Right cardiac atrium (tissue), 5 donors: ENCODE results near the gene TNFRSF9. TPM values are rescaled to one million over a fixed set of nuclear protein-coding genes. Genes with fewer than 3 reads are reported as not detected.
"Not testable (repeated sequence)": the region's sequence is repeated elsewhere in the genome, so short reads cannot be mapped to it uniquely, and the experiment has no call there.

Experiments used
- ATAC-seq, 2 donors: fragments of 200-7000 bp; cut with Tn5 transposase; one replicate each; pipeline versions ENCODE4 v1.8.0 to v1.9.1; 2020; ENCODE audit warnings: moderate library complexity in 2 of 2, mild to moderate bottlenecking in 1 of 2
- DNase-seq, 3 donors: peaks; one replicate each; pipeline ENCODE4 v3.0.0-alpha.2; 2020
- H3K27ac ChIP-seq: one replicate; pipeline ENCODE4 v1.5.1; 2013; ENCODE audit warnings: mild to moderate bottlenecking, low read length, control low read depth, moderate library complexity
- H3K27me3 ChIP-seq: one replicate; pipeline ENCODE4 v1.6.1; 2013; ENCODE audit not compliant: control insufficient read depth, insufficient read depth
- H3K4me1 ChIP-seq: one replicate; pipeline ENCODE4 v1.6.1; 2013; ENCODE audit warnings: low read length; ENCODE audit not compliant: control insufficient read depth, insufficient read depth
- H3K4me3 ChIP-seq: one replicate; pipeline ENCODE4 v1.5.1; 2013; ENCODE audit warnings: low read length, control low read depth
- H3K9me3 ChIP-seq: one replicate; pipeline ENCODE4 v1.6.1; 2013; ENCODE audit warnings: low read length; ENCODE audit not compliant: control insufficient read depth
- WGBS: extraction: QIAGEN DNeasy Blood & Tissue Kit; methylation state at CpG from one replicate; pipeline ENCODE4 v1.1.7; 2013; 5-methylcytosine and 5-hydroxymethylcytosine counted together
- intact Hi-C, 4 donors: fragments of 100-400 bp; cut with DNase I; formaldehyde crosslinking; loops; one replicate each; pipeline versions ENCODE4 v1.11.0 to v1.14.0; 2022 to 2023
- polyA plus RNA-seq: library from polyadenylated mRNA; stranded (reverse); fragments of 200-250 nt; gene quantifications from one replicate; pipeline ENCODE4 v1.2.3, GENCODE V29; 2013
- total RNA-seq, 4 donors: library from RNA; stranded (reverse); fragmentation: NEBNext Ultra II Directional; extraction: Animal tissue kit (Norgen Biotek cat#: 25700); gene quantifications; one replicate each; pipeline ENCODE4 v1.2.1, GENCODE V29; 2021
- donor health status: healthy with polysubstance abuse.
- donor health status: DM: no; HTN: yes; CAD: no.
- donor health status: DM: no; HTN: no; CAD: no.
- donor health status: DM: no; HTN: yes; CAD: no; lungs with severe emphysema.
- donor health status: DM: yes; HTN: yes; CAD: no.

TNFRSF9 gene
- total and polyA plus RNA-seq, 5 donors, result 0.07 TPM; not detected in 4

DNA sequence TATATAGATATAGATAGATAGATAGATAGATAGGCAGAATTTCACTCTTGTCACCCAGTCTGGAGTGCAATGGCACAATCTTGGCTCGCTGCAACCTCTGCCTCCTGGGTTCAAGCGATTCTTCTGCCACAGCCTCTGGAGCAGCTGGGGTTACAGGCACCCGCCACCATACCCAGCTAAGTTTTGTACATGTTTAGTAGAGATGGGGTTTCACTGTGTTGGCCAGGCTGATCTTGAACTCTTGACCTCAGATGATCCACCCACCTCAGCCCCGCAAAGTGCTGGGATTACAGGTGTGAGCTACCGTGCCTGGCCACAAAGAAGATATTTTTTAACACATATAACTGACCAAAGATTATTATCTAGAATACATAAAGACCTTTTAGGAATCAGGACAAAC lies 22.7 kb downstream of the TNFRSF9 start:
- ATAC-seq, H3K4me1 ChIP-seq, H3K27me3 ChIP-seq, H3K9me3 ChIP-seq, H3K4me3 ChIP-seq, DNase-seq, H3K27ac ChIP-seq, intact Hi-C loops: not testable (repeated sequence)
- WGBS, result 90% methylated on average over 5 of the region's 5 CpGs

GRCh38 chr1:7916501-7916830 lies 24.2 kb downstream of the TNFRSF9 start:
- no peak for DNase-seq
- no peaks in the 10 kb centered on the region for H3K27me3 ChIP-seq
- no peak for ATAC-seq
- no peak overlapping the region for H3K4me3 ChIP-seq
- no peak overlapping the region for H3K27ac ChIP-seq
- no peaks in the 10 kb centered on the region for H3K9me3 ChIP-seq
- WGBS, result 65% methylated on average over 2 of the region's 2 CpGs
- intact Hi-C loops, result no loop called here
- H3K4me1 ChIP-seq, result no peaks in the 10 kb centered on the region

DNA sequence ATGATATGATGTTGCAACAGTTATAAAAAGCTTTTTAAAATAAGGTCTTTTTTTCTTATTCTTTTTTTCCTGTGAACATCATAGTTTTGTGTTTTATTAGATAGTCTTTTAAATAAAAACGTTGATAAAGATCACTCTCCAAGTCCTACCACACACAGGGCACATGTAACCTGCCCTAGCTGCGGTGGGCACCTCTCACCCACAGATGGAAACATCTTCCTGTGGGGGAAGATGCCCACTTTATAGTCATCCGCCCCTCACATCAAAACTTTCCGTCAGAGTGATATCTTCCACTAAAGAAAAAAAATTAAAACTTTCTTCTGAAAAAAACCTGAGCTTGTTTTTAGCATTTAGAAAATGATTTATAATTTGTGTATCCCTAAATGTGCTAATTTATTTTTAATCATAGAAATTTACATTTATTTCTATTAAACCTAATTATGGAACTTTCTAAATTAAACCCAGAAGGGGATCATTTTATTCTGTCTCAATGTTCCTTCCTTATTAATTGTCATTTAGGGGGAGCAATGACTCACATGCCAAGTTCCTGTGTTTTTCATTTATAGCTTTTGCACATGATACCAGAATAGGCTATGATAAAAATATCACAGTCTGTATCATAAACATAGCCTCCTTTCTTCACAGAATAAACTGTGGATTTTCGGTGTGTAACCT lies 24.7 kb downstream of the TNFRSF9 start:
- Histone ChIP-seq H3K27me3 (no peaks in the 10 kb centered on the region), H3K4me1 (no peaks in the 10 kb centered on the region), H3K27ac (no peak overlapping the region), H3K4me3 (no peak overlapping the region), H3K9me3 (no peaks in the 10 kb centered on the region)
- no peak for ATAC-seq
- intact Hi-C loops, result no loop called here
- 63% methylated on average over 5 of the region's 5 CpGs for WGBS
- no peak for DNase-seq

GRCh38 chr1:7912743-7913557 lies 27.7 kb downstream of the TNFRSF9 start:
- intact Hi-C loops, result no loop called here
- no peak for ATAC-seq
- WGBS, result 55% methylated on average over 18 of the region's 18 CpGs

DNA sequence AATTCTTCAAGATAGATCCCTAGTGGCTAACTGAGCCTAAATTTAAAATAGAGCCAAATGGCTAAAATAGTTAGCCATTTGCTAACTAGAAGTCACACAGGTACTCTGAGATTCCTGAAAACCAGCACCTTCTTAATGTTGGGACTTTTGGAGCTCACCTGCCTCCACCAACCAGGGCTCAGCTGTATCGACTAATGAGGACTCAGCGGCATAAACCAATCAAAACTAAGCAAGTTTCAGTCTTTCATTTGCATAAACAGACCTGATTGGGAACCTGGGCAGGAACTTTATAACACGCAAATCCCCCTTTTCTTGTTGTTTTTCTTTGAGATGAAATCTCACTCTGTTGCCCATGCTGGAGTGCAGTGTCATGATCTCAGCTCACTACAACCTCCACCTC lies 28.5 kb downstream of the TNFRSF9 start:
- 88% methylated on average over 3 of the region's 3 CpGs for WGBS
- Histone ChIP-seq H3K9me3 (no peaks in the 10 kb centered on the region), H3K27ac (no peak overlapping the region), H3K27me3 (no peaks in the 10 kb centered on the region), H3K4me1 (no peaks in the 10 kb centered on the region), H3K4me3 (no peak overlapping the region)
- no peak for DNase-seq
- intact Hi-C loops, result no loop called here
- ATAC-seq, result no peak

More at GRCh38 chr1:7912743-7913557, 27.7 kb downstream of the TNFRSF9 start:
- DNase-seq, result no peak
- Histone ChIP-seq H3K4me1 (no peaks in the 10 kb centered on the region), H3K27me3 (no peaks in the 10 kb centered on the region), H3K27ac (no peak overlapping the region), H3K9me3 (no peaks in the 10 kb centered on the region), H3K4me3 (no peak overlapping the region)

GRCh38 chr1:7905262-7905661 lies 35.4 kb downstream of the TNFRSF9 start:
- H3K27ac ChIP-seq, result no peak overlapping the region
- ATAC-seq (no peak), DNase-seq (no peak)
- H3K9me3 ChIP-seq, result no peaks in the 10 kb centered on the region
- no peaks in the 10 kb centered on the region for H3K27me3 ChIP-seq
- H3K4me3 ChIP-seq, result no peak overlapping the region
- no peaks in the 10 kb centered on the region for H3K4me1 ChIP-seq
- WGBS, result 76% methylated on average over 12 of the region's 12 CpGs
- intact Hi-C loops, result loop anchor here in 2 of 4 donors (10.0 kb wide), 2 partner anchors 100 to 240 kb away; no protein-coding TSS in a partner anchor

- H3K27me3 ChIP-seq, result no peaks in the 10 kb centered on the region
- intact Hi-C loops, result loop anchor here in 3 of 4 donors (5.0 to 10.0 kb wide), 4 partner anchors 98 to 238 kb away; no protein-coding TSS in a partner anchor
- 22% methylated on average over 21 of the region's 21 CpGs for WGBS
- no peak overlapping the region for H3K27ac ChIP-seq
- H3K4me3 ChIP-seq, result no peak overlapping the region
- H3K4me1 ChIP-seq, result no peaks in the 10 kb centered on the region
- peak; percentile 84 to 90 for ATAC-seq
- no peaks in the 10 kb centered on the region for H3K9me3 ChIP-seq
- DNase-seq, result peak; percentile 46 to 70 (median 68)
These were observed 38.1 kb downstream of the TNFRSF9 start for GRCh38 chr1:7902478-7903085.

DNA sequence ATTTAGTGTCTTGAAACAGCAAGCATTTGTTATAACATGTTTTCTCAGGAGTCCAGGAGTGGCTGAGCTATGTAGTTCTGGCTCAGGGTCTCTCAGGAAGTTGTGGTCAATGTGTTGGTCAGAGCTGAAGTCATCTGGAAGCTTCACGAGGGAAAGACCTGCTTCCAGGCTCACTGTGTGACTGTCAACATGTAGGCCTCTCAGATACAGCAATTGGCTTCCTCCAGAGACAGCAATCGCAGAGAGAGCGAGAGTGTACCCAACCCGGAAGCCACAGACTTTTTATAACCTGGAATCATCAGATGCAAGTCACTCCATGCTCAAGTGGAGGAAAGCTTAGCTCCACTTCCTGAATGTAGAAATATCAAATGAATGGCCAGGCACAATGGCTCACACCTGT lies 40.9 kb downstream of the TNFRSF9 start:
- Histone ChIP-seq H3K27ac (no peak overlapping the region), H3K9me3 (no peaks in the 10 kb centered on the region), H3K4me3 (no peak overlapping the region), H3K4me1 (no peaks in the 10 kb centered on the region), H3K27me3 (no peaks in the 10 kb centered on the region)
- intact Hi-C loops, result loop anchor here in 3 of 4 donors (5.0 to 10.0 kb wide), 4 partner anchors 95 to 235 kb away; no protein-coding TSS in a partner anchor
- ATAC-seq (no peak), DNase-seq (no peak)
- WGBS, result 72% methylated on average over 4 of the region's 4 CpGs

DNA sequence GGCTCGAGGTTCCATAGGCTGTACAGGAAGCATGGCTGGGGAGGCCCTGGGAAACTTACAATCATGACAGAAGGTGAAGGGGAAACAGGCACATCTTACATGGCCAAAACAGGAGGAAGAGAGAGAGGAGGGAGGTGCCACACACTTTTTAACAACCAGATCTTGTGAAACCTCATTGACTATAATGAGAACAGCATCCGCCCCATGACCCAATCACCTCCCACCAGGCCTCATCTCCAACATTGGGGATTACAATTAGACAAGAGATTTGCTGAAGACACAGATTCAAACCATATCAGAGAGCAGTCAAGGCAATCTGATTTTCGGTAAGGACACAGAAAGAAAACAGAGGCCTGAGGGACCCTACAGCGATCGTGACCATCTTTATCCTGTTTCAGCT lies 41.7 kb downstream of the TNFRSF9 start:
- WGBS, result 88% methylated on average over 5 of the region's 5 CpGs
- Histone ChIP-seq H3K27me3 (no peaks in the 10 kb centered on the region), H3K9me3 (no peaks in the 10 kb centered on the region), H3K4me3 (no peak overlapping the region), H3K4me1 (no peaks in the 10 kb centered on the region), H3K27ac (no peak overlapping the region)
- intact Hi-C loops, result no loop called here
- DNase-seq, result no peak
- no peak for ATAC-seq

DNA sequence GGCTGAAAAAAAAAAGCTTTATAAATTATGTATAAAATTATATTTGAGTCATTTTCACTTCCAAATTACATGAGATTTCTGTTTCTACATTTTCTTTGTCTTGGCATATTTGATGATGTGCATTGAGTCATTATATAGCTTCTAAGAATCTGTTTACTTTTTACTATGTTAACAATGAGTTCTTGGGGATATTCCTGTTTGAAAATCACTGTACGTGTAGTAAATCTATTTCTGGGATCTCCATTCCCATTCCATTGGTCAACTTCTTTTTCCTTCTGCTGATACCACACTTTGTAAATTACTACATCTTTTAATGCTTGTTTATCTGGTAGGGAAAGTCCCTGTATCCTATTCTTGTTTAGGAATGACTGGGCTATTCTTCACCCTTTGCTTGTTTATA lies 43.6 kb downstream of the TNFRSF9 start:
- Histone ChIP-seq H3K4me1 (no peaks in the 10 kb centered on the region), H3K4me3 (no peak overlapping the region), H3K27me3 (no peaks in the 10 kb centered on the region), H3K9me3 (no peaks in the 10 kb centered on the region), H3K27ac (no peak overlapping the region)
- intact Hi-C loops, result no loop called here
- 47% methylated on average over 1 of the region's 1 CpG for WGBS
- DNase-seq (no peak), ATAC-seq (no peak)

DNA sequence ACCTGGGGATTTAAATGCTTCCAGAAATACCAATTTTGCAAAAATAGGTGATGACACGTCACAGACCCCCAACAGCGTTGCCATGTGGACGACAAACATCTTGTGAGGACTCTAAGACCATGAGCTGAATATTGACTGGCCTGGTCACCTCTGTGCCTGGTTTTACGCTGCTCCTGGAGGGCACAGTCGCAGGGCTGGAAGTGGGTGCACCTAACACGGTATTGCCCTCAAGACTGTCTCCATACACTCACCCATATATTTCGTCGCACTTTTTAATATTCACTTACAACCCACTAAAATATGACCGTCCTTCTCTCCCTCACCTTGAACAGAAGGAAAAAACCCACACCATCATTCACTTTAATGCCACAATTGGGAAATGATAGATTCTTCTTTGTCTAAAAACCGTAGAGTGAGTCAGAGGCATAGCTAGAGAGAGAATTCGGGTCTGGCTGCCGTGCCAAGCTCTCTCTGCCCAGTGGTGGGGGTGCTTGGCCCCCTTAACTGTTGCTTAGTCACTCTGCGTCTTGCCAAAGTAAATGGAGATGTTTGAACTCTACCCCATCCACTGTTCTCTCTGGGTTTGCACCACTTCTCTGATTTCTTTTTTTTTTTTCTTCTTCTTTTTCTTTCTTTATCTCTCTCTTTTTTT lies 47.0 kb downstream of the TNFRSF9 start:
- H3K9me3 ChIP-seq, result no peaks in the 10 kb centered on the region
- intact Hi-C loops, result no loop called here
- WGBS, result 80% methylated on average over 13 of the region's 13 CpGs
- H3K4me3 ChIP-seq, result no peak overlapping the region
- ATAC-seq (no peak), DNase-seq (no peak)
- no peak overlapping the region for H3K27ac ChIP-seq
- no peaks in the 10 kb centered on the region for H3K4me1 ChIP-seq
- H3K27me3 ChIP-seq, result no peaks in the 10 kb centered on the region
